Endothelial cell of umbilical vein (primary cell): ENCODE results near the gene OR8I2. TPM values are rescaled to one million over a fixed set of nuclear protein-coding genes. Genes with fewer than 3 reads are reported as not detected.

ENCODE experiments used
- Bru-seq: library from RNA; stranded (reverse); fragments of 400-500 nt; gene quantifications from one replicate; lab custom pipeline; 2021; lab: Mats Ljungman, UMichigan
- BruChase-seq, 2 experiments: library from RNA; stranded (reverse); fragments of 400-500 nt; gene quantifications; one replicate each; lab custom pipeline; 2021; lab: Mats Ljungman, UMichigan
- BruUV-seq: library from RNA; stranded (reverse); fragments of 400-500 nt; replicated peaks from 2 replicates; lab custom pipeline; 2021; lab: Mats Ljungman, UMichigan
- CTCF ChIA-PET: fragments of 300-600, 350-600 bp; sonication (Branson Sonifier 250); formaldehyde crosslinking; loops from one replicate; lab custom pipeline; 2021; ENCODE audit warnings: antibody characterized with exemption, inconsistent platforms; lab: Charles Lee
- POLR2A ChIA-PET: fragments of 300-600, 350-600 bp; sonication (Branson Sonifier 250); formaldehyde crosslinking; loops from one replicate; lab custom pipeline; 2021; ENCODE audit warnings: antibody characterized with exemption, inconsistent platforms; lab: Charles Lee
- DNase-seq: peaks from one replicate; pipeline ENCODE4 v3.0.0-alpha.2; 2011; ENCODE audit warnings: low read depth, low spot score
- FAIRE-seq: peaks from 2 replicates; lab custom pipeline; 2011; peaks lifted over from hg19 to GRCh38; lab: Jason Lieb, UNC
- H2AFZ ChIP-seq: 2 replicates; pipeline ENCODE4 v1.6.0; 2012; ENCODE audit warnings: low read depth, low read length, control low read depth, inconsistent platforms
- H3K27ac ChIP-seq: 2 replicates; pipeline ENCODE4 v1.5.1; 2011; ENCODE audit warnings: low read depth, mild to moderate bottlenecking, control low read depth, low read length, moderate library complexity; ENCODE audit not compliant: insufficient read depth
- H3K27me3 ChIP-seq, 2 experiments: 2 replicates each; pipeline versions ENCODE4 v1.6.0 to v1.6.1; 2011; ENCODE audit warnings: low read length in 2 of 2, mixed read lengths in 1 of 2; ENCODE audit not compliant: control insufficient read depth in 2 of 2, insufficient read depth in 2 of 2
- H3K36me3 ChIP-seq, 2 experiments: 2 replicates in 1 of 2; 3 replicates in 1 of 2; pipeline ENCODE4 v1.5.1; 2011; ENCODE audit warnings: low read length in 2 of 2, mild to moderate bottlenecking in 1 of 2, moderate library complexity in 1 of 2; ENCODE audit not compliant: control insufficient read depth in 2 of 2, insufficient read depth in 2 of 2; ENCODE audit errors: extremely low read depth in 1 of 2
- H3K4me1 ChIP-seq: 3 replicates; pipeline ENCODE4 v1.5.1; 2011; ENCODE audit warnings: mild to moderate bottlenecking, low read length; ENCODE audit not compliant: control insufficient read depth, insufficient read depth; ENCODE audit errors: extremely low read depth
- H3K4me2 ChIP-seq: 2 replicates; pipeline ENCODE4 v1.6.1; 2011; ENCODE audit warnings: low read length, control low read depth, mixed read lengths; ENCODE audit not compliant: insufficient read depth
- H3K4me3 ChIP-seq, 3 experiments: fragments of 200-600 bp in 1 of 3; sonication (generic), shearing (Covaris generic) in 1 of 3; replicated peaks in 1 of 3; 2 replicates each; pipeline ENCODE4 v1.5.1; 2011 to 2016; ENCODE audit warnings: control low read depth in 3 of 3, low read length in 3 of 3, mild to moderate bottlenecking in 2 of 3, inconsistent platforms in 1 of 3, low read depth in 1 of 3, moderate library complexity in 1 of 3; ENCODE audit not compliant: insufficient read depth in 1 of 3
- H3K79me2 ChIP-seq: 2 replicates; pipeline ENCODE4 v1.6.0; 2012; ENCODE audit warnings: low read length, inconsistent platforms; ENCODE audit not compliant: control insufficient read depth, insufficient read depth
- H3K9ac ChIP-seq: replicated peaks from 2 replicates; pipeline ENCODE3; 2011; ENCODE audit warnings: low read length, control low read depth; ENCODE audit not compliant: insufficient read depth; ENCODE audit errors: extremely low read depth
- H3K9me1 ChIP-seq: replicated peaks from 3 replicates; pipeline ENCODE4 v1.6.0; 2011; ENCODE audit warnings: mild to moderate bottlenecking, low read length; ENCODE audit not compliant: control insufficient read depth, insufficient read depth; ENCODE audit errors: extremely low read depth
- H3K9me3 ChIP-seq: replicated peaks from 2 replicates; pipeline ENCODE4 v1.5.1; 2012; ENCODE audit warnings: low read length, inconsistent platforms; ENCODE audit not compliant: control insufficient read depth, insufficient read depth
- H4K20me1 ChIP-seq: replicated peaks from 2 replicates; pipeline ENCODE3; 2011; ENCODE audit warnings: mild to moderate bottlenecking, low read length; ENCODE audit not compliant: control insufficient read depth, insufficient read depth; ENCODE audit errors: extremely low read depth
- EZH2 ChIP-seq: IDR thresholded peaks from 2 replicates; pipeline ENCODE4 v1.6.1; 2012; ENCODE audit warnings: borderline replicate concordance, low read depth, mild to moderate bottlenecking, moderate library complexity, low read length, inconsistent platforms; ENCODE audit not compliant: severe bottlenecking
- FOS ChIP-seq: IDR thresholded peaks from 2 replicates; pipeline ENCODE4 v1.6.1; 2011; ENCODE audit warnings: mild to moderate bottlenecking, low read length, moderate library complexity, borderline replicate concordance; ENCODE audit not compliant: insufficient read depth
- GATA2 ChIP-seq: IDR thresholded peaks from 2 replicates; pipeline ENCODE4 v1.7.0; 2011; ENCODE audit warnings: low read depth, mild to moderate bottlenecking, moderate library complexity, mixed read lengths, low read length; ENCODE audit not compliant: insufficient read length, insufficient read depth
- JUN ChIP-seq: IDR thresholded peaks from 2 replicates; pipeline ENCODE4 v1.6.1; 2011; ENCODE audit warnings: borderline replicate concordance, low read depth; ENCODE audit not compliant: insufficient read length, insufficient read depth
- MYC ChIP-seq: IDR thresholded peaks from one replicate; pipeline ENCODE4 v1.6.1; 2011; ENCODE audit warnings: mild to moderate bottlenecking, low read depth, low read length
- POLR2A ChIP-seq: IDR thresholded peaks from 2 replicates; pipeline ENCODE4 v1.6.1; 2012; ENCODE audit warnings: low read depth, mild to moderate bottlenecking, control low read depth, low read length
- POLR2AphosphoS5 ChIP-seq: IDR thresholded peaks from 2 replicates; pipeline ENCODE4 v1.6.1; 2012; ENCODE audit warnings: low read depth, mild to moderate bottlenecking, control low read depth, low read length, moderate library complexity; ENCODE audit not compliant: insufficient read depth
- dilution Hi-C: fragments of 300-500 bp; cut with MboI; formaldehyde crosslinking; loops from one replicate; pipeline ENCODE4 v1.15.0; 2019; ENCODE audit warnings: low sequenced_read_pairs; ENCODE audit not compliant: extremely low pct_ligation_motif_present
- intact Hi-C: fragments of 100-400 bp; cut with micrococcal nuclease; formaldehyde crosslinking; loops from one replicate; pipeline ENCODE4 v1.10.0; 2022
- long read RNA-seq: library from polyadenylated mRNA; stranded (forward); transcript quantifications from one replicate; pipeline ENCODE4 v2.0.0, GENCODE V29; 2021
- polyA minus RNA-seq, 3 experiments: library from RNA; depleted of rRNA, polyadenylated mRNA; stranded (reverse); fragments of >200 nt; gene quantifications; 1 replicate in 1 of 3; 2 replicates in 2 of 3; pipeline ENCODE4 v1.2.3, GENCODE V29; 2011
- polyA plus RNA-seq, 4 experiments: library from polyadenylated mRNA; depleted of rRNA in 3 of 4; stranded (reverse) in 3 of 4; unstranded in 1 of 4; fragments of >200 nt; gene quantifications; 2 replicates each; pipeline versions ENCODE4 v1.2.1 to v1.2.3, GENCODE V29; 2011 to 2012; ENCODE audit warnings: missing spikeins in 1 of 4
- total RNA-seq: library from RNA; stranded (reverse); gene quantifications from 2 replicates; pipeline ENCODE4 v1.2.3, GENCODE V29; 2021
- TF ChIP-seq, protein P1 (sequence below): IDR thresholded peaks from 2 replicates; pipeline ENCODE4 v1.6.1; 2011; ENCODE audit not compliant: insufficient read depth, insufficient read length
- TF ChIP-seq, protein P2 (sequence below), 2 donors: IDR thresholded peaks; 1 replicate in 1 of 2; 2 replicates in 1 of 2; pipeline ENCODE4 v1.5.1; 2011; ENCODE audit warnings: low read length in 2 of 2, mild to moderate bottlenecking in 2 of 2, moderate library complexity in 2 of 2, control low read depth in 1 of 2, inconsistent platforms in 1 of 2, low read depth in 1 of 2; ENCODE audit not compliant: insufficient read depth in 1 of 2; ENCODE audit errors: extremely low read depth in 1 of 2

OR8I2 gene
- total RNA-seq (not detected in 2 replicates), polyA plus RNA-seq (not detected in 2 replicates), polyA minus RNA-seq (not detected in 2 replicates), Bru-seq, nascent RNA (not detected), BruChase-seq, experiment 1, labeled RNA remaining after a 6-hour chase (not detected), BruChase-seq, experiment 2, labeled RNA remaining after a 2-hour chase (not detected)
- not detected in 2 replicates for polyA plus RNA-seq (2011; cell fraction: cytosol; rRNA removed)
- polyA plus RNA-seq (2011; cell fraction: nucleus; rRNA removed), result not detected in 2 replicates
- not detected in 2 replicates for polyA plus RNA-seq (2012)
- not detected for polyA minus RNA-seq (2011; cell fraction: cytosol; rRNA and poly(A)+ RNA removed)
- polyA minus RNA-seq (2011; cell fraction: nucleus; rRNA and poly(A)+ RNA removed), result not detected in 2 replicates
- long read RNA-seq, result 0 reads

DNA sequence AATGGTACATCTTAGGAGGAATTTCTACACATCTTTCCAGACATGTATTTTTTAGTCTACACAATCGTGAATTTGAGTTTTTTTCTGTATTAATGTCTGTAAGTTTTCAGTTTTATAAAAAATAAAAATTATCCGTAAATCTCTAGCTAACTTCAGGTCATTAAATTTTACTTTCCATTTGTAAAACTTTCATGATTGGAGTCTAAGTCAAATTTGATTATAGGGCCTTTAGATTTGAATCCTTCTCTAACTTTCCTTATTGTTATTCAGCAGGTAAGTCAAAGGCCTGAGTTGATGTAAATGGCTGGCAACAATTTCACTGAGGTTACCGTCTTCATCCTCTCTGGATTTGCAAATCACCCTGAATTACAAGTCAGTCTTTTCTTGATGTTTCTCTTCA lies at the start of gene OR8I2:
Gene OR8I2, plus strand, starts transcription at position 301 of the 400 bp plus-strand sequence. Its CDS starts 0 bp downstream, at position 301.
- CTCF ChIA-PET, result no interaction called here
- dilution Hi-C loops, result no loop called here
- Histone ChIP-seq H3K36me3 (no peaks in the 10 kb centered on the region), H3K9me1 (no peaks in the 10 kb centered on the region), H3K4me3 (no peak within 1 kb of the TSS), H3K9me3 (peaks cover 2% of the 10 kb centered on the region), H3K27me3 (no peaks in the 10 kb centered on the region), H3K79me2 (no peaks in the 10 kb centered on the region), H4K20me1 (no peaks in the 10 kb centered on the region), H2AFZ (no peak within 1 kb of the TSS), H3K4me1 (no peaks in the 10 kb centered on the region), H3K9ac (no peak within 1 kb of the TSS), H3K4me2 (no peak within 1 kb of the TSS), H3K27ac (no peak within 1 kb of the TSS)
- no TSS peak for BruUV-seq
- TF ChIP-seq MYC (no peak), POLR2AphosphoS5 (no peak), POLR2A (no peak), GATA2 (no peak), FOS (no peak), JUN (no peak), EZH2 (no peak)
- TF ChIP-seq, protein P1, sequence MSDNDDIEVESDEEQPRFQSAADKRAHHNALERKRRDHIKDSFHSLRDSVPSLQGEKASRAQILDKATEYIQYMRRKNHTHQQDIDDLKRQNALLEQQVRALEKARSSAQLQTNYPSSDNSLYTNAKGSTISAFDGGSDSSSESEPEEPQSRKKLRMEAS, result no peak
- TF ChIP-seq, protein P2, sequence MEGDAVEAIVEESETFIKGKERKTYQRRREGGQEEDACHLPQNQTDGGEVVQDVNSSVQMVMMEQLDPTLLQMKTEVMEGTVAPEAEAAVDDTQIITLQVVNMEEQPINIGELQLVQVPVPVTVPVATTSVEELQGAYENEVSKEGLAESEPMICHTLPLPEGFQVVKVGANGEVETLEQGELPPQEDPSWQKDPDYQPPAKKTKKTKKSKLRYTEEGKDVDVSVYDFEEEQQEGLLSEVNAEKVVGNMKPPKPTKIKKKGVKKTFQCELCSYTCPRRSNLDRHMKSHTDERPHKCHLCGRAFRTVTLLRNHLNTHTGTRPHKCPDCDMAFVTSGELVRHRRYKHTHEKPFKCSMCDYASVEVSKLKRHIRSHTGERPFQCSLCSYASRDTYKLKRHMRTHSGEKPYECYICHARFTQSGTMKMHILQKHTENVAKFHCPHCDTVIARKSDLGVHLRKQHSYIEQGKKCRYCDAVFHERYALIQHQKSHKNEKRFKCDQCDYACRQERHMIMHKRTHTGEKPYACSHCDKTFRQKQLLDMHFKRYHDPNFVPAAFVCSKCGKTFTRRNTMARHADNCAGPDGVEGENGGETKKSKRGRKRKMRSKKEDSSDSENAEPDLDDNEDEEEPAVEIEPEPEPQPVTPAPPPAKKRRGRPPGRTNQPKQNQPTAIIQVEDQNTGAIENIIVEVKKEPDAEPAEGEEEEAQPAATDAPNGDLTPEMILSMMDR (IDR thresholded peaks at IDR 0.05; ENCODE audit: extremely low read depth in 1 of 2, insufficient read depth in 1 of 2, low read depth in 1 of 2, low read length in 2 of 2), result no peak
- FAIRE-seq, result no peak
- intact Hi-C loops, result no loop called here
- POLR2A ChIA-PET, result no interaction called here
- DNase-seq, result no peak
